ENCODE results near the gene DIABLO.
"Not testable (repeated sequence)": the region's sequence is repeated elsewhere in the genome, so short reads cannot be mapped to it uniquely, and the experiment has no call there.

DIABLO gene

DNA sequence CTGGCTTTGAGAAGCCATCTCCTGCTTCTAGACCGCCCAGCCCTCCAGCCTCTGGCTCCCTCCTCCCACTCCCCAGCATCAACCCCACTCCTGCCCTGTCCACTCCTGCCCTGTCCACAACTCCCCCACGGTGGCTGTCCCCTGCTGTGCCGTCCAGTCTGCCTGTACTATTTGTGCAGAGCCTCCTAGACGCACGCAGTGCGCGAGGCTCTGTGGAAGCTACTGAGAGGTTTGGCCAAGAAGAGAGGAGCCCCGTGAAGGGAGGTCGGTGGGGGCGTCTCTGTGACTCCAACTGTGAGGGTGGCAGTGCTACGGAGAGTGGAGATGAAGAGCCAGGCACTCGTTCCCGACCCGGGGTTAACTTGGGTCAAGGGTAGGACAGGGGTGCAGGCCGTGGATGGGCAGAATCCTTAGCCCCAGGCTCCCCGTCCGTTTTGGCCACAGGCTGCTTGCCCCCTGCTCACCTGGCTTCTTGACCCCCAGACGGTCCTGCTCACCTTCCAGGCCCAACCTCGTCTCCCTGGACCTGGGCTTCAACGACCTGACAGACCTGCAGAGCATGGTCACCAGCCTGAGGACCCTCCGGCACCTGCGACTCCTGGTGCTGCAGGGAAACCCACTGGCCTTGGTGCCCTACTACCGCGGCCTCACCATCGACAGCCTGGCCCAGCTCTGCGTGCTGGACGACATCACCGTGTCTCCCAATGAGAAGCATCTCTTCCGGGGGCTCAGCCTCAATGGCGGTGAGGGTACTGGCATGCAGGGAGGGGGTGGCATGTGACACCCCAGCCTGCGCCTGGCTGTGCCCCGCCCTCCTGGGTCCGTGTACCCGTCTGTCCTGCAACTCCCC lies 36.0 kb downstream of the DIABLO start:
- no peak for DNase-seq (ENCODE audit: low spot score)

DNA sequence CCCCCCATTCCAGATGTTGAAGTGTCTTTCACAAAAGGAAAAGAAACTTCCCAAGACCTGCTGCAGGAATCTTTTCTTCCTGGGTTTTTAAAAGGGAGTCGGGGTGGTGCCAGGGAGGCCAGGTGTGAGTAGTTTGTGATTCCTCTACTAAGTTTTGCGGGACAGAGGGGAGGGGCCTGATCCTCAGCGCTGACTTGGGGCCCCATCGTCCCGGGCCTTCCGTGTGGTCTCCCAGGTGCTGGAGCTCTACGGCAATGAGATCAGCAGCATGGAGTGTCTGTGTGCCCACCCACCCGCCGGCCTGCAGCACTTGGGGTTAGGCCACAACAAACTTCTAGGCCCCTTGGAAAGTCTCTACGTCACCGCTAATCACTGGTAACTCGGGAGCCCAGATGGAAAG lies 38.4 kb downstream of the DIABLO start:
- DNase-seq (ENCODE audit: low spot score), result no peak

DNA sequence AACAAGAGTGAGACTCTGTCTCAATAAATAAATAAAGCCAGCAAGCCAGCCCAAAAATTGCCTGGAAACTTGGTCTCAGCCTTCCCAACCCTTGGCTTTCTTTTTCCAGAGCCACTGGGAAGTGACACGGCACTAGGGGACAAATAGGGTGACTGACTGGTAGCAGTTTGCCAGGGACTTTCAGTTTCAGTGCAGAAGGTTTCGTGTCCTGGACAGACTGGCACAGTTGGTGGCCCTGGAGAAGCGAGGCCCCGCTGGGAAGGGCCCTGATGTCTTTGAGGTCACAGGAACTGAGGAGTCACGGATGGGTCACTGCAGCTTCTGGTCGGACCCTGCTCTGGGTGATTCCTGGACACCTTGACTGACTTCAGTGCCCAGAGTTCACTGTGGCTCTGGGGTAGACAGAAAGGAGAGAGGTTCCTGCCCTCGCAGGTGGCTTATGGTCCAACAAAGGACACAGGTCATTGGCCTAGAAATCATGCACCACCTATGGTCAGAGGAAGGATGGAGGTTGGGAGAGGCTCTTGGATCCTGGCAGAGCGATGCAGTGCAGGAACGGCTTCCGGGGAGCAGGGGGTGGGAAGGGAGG lies 40.3 kb downstream of the DIABLO start:
- DNase-seq (ENCODE audit: low spot score), result no peak

DNA sequence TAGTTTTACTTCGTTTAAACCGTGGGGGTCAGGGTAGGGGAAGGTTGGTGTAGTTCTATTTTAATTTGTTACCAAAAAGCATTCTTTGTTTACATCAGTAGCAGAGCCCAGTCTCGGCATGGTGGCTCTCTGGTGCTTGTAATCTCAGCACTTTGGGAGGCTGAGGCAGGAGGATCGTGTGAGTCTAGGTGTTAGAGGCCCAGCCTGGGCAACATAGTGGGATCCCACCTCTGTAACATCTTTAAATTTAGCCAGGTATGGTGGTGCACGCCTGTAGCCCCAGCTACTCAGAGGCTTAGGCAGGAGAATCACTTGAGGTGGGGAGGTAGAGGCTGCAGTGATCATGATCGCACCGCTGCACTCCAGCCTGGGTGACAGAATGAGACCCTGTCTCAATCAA lies 40.8 kb downstream of the DIABLO start:
- no peak for DNase-seq (ENCODE audit: low spot score)

DNA sequence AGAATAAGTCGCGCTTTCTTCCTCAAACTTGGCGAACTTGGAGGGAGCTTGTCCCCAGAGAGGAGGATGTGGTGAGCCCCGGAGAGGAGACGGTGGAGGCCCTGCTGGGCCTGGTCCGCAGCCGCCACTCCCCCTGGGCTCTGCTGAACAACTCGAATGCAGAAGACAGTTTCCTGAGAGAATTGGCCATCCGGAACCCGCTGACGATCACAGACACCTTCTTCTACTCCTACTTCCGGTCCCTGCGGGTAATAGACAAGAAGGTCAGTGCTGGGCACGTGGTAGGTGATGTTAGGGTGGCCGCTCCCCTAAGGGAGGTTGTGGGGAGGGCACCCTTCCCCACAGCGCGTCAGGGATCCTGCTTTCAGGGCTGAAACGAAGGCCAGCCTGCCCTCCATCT lies 41.3 kb downstream of the DIABLO start:
- DNase-seq (ENCODE audit: low spot score), result no peak

DNA sequence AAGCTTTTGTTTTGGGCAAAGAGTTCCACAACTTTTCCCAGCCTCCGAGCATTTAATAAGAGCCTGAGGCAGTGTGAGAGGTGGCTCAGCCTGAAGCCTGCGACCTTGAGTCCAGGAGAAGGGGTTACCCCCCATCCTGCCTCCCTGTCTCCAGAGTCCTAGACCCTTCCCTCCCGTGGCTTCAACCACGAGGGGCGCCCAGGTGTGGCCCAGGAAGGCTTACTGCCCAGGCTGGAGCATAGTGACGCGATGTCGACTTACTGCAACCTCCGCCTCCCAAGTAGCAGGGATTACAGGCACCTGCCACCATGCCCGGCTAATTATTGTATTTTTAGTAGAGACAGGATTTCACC lies 42.3 kb downstream of the DIABLO start:
- DNase-seq (ENCODE audit: low spot score), result no peak

DNA sequence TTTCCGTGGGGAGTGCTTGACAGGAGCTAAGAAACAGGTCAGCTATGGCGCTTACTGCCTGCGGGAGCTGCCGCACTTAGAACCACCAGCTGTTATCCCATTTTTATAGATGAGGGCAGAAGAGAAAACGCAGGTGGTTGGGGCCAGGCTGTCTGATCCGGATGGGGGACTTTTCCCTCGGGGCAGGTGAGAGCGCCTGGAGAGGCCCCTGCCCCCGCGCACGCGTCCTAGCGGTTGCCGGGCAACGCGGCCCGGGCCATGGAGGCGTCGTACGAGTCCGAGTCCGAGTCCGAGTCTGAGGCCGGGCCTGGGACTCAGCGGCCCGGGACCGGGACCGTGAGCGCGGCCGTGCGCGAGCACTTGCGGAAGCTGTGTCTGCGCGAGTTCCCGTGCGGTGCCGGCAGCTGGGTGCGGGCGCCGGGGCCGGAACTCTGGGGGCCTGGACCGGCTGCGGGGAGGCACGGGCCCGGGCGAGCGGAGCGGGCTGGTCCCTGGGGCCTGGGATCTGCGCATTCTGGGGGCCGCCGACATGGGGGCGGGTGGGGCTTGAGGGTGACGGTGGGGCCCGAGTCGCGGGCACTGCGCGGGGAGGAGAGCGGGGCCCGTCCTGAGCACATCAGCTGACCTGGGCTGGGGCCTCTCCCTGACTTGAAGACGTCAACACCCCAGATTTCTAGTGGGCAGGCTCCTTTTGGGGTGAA lies 42.8 kb downstream of the DIABLO start, which contains the start of gene LRRC43:
Gene LRRC43 (plus strand): TSS at position 237 of the 701 bp plus-strand sequence. CDS start 22 bp downstream, at position 259.
- DNase-seq (ENCODE audit: low spot score), result peak; percentile 69

DNA sequence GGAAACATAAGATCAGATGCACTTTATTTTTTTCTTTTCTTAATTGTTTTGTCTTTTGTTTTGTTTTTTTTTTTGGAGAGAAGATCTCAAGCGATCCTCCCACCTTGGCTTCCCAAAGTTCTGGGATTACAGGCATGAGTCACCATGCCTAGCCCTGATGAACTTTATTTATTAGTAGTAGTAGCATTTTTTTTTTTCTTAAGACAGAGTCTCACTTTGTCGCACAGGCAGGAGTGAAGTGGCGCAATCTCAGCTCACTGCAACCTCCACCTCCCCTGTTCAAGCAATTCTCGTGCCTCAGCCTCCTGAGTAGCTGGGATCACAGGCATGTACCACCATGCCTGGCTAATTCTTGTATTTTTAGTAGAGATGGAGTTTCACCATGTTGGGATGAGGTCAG lies 49.4 kb downstream of the DIABLO start:
- DNase-seq (ENCODE audit: low spot score), result not testable (repeated sequence)

DNA sequence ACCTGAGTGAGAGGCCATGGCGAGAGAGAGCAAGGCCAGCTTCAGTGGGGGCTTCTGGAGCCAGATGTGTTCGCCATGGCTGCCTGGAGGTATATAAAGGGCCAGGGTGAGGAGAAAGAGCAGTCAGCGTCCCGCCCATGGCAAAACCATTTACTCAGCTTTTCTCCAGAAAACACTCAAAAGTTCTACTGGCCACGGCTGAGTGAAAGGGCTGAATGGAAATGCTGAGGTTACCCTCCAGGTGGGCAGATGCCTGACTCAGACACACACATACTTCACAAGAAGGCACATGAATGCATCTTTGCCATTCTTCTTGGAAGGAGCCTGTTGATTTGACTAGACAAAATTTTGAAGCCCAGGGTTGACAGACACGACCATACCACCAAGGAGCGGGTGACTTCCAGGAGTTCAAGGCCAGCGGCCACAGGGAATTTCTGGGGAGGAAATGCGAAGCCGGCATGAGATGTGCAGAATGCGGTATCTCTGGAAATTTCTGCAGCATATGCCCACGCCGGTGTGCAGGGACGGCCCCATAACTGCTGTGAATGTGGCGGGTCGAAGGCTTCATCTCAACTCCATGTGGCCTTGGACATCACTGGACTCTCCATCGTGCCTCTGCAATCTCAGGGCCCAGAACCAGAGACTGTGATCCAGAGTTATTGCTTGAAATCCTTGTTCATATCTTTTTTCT lies 51.6 kb downstream of the DIABLO start, which contains the start of gene IL31:
Gene IL31 (minus strand): TSS at position 67 of the 691 bp plus-strand sequence. CDS start 49 bp downstream, at position 18.
- no peak for DNase-seq (ENCODE audit: low spot score)

DNA sequence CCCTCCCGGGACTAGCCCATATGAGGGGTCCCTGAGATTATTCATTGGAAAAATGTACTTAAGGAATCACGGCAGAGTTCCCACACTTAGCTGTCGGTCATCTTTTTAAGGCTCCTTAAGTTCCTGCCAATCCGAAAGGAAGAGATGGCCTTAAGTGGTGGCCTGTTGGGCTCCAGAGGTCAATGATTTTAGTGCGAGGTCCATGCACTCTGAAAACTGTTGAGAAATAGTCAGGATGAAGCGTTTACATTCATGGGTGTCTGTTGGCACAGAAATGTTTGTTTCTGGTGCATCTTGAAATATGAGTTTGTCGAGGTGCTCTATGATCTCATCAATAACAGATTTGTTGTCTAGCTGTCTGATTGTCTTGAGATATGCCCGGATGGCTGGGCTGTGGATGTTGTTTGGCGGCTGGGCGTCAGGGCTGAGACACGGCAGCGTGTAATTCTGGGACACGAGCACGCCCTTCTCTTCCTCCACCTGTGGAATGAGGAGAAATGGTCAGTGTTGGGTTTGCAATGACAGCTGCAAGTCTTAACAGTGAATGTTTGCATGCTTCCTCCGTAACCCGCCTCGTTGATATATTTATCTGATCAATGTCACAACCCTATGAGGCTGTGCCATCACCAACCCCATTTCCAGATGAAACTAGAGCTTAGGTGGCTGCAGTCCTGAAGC lies 53.5 kb downstream of the DIABLO start:
- DNase-seq (ENCODE audit: low spot score), result no peak

DNA sequence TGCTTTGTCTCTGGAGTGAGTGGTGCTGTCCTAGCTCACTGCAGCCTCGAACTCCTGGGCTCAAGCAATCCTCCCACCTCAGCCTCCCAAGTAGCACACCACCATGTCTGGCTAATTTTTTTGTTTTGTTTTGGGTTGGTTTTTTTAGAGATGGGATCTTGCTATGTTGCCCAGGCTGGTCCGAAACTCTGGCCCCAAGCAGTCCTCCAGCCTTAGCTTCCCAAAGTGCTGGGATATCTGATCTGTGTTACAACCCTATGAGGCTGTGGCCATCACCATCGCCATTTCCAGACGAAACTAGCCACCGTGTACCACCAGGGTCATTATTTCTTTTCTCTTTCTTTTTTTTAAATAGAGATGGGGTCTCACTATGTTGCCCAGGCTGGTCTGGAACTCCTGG lies 54.5 kb downstream of the DIABLO start:
- no peak for DNase-seq (ENCODE audit: low spot score)

DNA sequence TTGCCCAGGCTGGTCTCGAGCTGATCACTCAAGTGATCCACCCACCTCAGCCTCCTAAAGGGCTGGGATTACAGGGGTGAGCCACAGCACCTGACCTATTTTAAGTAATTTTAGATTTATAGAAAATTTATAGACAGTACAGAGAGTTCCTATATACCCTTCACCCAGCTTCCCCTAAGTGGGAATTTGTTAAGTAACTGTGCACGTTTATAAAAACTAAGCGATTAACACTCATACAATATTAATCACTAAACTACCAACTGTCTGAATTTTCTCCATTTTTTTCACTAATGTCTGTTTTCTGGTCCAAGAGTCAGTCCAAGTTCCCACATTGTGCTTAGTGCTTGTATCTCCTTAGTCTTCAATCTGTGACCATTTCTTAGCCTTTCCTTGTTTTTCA lies 57.4 kb downstream of the DIABLO start:
- DNase-seq (ENCODE audit: low spot score), result no peak

DNA sequence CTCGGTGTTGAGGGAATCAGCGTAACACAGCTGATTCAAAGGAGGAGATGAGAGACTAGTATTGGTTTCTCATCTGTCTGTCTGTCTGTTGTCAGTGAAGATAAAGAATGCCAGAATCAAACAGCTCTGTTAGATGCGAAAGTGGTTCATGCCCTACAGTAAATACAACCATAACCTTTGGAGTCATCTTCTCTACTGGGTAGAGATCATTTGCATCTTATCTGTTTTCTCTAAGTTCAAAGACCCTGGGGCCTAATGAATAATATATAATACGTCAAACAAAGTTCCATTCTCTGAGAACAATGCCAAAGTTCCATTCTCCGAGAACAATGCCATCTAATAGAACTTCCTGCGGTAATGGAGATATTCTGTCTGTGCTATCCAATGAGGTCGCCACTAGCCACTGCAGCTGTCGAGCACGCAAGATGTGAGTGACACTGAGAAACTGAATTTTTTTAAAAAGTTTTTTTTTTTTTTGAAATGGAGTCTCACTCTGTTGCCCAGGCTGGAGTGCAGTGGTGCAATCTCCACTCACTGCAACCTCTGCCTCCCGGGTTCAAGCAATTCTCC lies 58.4 kb downstream of the DIABLO start:
- DNase-seq (ENCODE audit: low spot score), result no peak

DNA sequence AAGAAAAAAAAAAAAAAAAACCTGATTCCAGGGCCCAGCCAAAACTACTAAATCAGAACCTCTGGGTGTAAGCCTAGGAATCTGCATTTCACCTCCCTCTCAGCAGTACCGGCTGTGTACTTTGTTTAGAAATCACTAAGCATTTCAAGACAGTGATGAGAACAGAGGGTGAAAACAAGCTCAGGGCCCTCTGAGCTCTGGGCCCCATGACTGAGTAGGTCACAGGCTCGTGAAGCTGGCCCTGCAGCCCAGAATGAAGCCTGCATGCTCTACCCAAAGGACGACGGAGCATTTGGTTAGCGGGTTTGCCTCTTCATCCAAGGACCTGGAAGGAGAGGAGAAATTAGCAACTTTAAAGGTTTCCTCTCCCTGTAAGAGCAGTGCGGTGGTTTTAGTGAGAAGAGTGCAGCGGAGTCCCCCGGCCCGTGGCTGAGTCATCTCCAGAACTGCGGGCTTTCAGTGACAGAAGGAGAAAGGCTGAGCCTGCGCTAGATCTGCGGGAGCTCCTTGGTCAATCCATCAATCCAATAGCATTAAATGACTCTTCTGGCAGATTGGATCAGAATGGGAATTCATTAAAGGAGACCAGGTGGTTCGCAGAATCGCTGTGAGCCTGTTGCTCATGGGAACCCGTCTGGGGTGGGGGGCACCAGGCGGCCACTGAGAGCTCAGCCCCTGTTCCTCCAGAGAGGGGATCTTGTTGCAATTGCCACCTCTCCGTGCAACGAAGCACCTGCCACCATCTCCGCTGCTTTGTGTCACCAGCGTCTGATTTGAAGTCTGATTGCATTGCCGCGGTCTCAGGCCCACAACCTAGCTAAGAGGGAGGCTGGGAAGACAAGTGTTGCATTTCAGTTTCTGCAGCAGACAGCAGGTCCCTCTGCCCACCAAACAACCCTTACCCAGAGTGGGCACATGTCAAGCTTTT lies 59.2 kb downstream of the DIABLO start:
- peak; percentile 75 for DNase-seq (ENCODE audit: low spot score)

DNA sequence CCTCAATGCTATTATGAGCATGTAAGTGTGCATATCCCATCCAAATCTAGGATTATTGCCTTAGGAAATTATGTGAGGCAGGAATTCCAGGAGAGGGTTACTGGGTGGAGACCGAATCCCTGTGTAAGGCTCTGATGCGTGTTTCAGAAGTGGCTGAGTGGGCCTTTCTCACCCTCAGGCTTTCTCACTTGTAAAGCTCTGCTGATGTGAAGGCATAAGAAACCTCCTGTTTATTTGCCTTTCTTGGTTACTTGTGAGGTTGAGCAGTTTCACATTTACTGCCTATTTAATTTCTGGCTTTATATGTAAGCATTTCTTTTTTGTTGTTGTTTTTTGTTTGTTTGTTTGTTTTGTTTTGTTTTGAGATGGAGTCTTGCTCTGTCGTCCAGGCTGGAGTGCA lies 62.9 kb downstream of the DIABLO start:
- DNase-seq (ENCODE audit: low spot score), result no peak

DNA sequence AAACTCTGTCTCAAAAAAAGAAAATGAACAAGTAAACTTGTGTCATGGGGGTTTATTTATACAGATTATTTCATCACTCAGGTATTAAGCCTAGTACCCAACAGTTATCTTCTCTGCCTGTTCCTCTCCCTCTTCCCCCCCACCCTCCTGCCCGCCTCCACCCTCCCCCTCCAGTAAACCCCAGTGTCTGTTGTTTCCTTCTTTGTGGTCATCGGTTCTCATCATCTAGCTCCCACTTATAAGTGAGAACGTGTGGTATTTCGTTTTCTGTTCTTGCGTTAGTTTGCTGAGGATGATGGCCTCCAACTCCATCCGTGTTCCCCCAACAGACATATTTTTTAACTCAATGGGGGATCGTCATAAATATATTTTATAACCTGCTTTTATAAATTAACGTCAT lies 64.2 kb downstream of the DIABLO start:
- DNase-seq (ENCODE audit: low spot score), result no peak

DNA sequence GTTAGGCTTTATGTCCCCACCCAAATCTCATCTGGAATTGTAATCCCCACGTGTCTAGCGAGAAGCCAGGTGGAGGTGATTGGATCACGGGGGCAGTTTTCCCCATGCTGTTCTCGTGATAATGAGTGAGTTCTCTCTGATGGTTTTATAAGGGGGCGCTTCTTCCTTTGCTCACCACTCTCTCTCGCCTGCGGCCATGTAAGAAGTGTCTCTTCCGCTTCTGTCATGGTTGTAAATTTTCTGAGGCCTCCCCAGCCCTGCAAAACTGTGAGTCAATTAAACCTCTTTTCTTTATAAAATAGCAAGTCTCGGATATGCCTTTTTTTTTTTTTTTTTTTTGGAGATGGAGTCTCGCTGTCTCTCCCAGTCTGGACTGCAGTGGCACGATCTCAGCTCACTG lies 65.1 kb downstream of the DIABLO start:
- no peak for DNase-seq (ENCODE audit: low spot score)

DNA sequence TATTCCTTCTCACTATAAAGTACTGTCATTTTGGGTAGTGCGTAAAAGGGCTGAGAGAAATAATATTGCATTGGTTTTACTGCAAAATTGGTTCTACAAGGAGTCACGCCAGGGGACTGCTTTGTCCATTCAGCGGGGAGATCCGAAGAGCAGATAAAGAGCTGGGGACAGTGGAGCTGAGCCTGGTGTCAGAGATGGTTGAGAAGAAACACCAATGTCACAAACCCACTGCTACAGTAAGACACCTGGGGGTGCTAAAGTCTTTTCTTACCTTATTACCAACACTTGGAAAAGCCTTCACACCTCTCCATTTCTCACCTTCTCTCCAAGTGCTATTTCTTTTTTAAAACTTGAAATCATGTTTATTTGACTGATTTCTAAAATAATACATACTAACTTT lies 66.0 kb downstream of the DIABLO start:
- DNase-seq (ENCODE audit: low spot score), result peak; percentile 65

DNA sequence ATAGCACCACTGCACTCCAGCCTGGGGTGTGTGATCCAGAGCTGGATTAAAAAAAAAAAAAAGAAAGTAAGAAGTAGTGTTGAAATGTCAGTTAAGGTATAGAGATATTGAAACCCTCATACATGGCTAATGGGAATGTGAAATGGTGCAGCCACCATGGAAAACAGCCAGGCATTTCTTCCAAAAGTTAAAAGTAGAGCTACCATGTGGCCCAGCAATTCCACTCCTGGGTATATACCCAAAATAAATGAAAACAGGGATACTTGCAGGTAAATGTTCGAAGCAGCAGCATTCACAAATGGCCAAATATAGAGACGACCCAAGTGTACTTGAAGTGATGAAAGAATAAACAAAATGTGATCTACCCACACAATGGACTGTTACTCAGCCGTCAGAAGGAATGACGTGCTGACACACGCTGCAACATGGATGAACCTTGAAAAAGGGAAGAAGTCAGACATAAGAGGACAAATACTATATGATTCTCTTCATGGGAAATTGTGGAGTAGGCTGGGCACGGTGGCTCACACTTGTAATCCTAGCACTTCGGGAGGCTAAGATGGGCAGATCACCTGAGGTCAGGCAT lies 67.1 kb downstream of the DIABLO start:
- no peak for DNase-seq (ENCODE audit: low spot score)
